ENCODE data around the gene UROD. TPM values are rescaled to one million over a fixed set of nuclear protein-coding genes. Genes with fewer than 3 reads are reported as not detected.
"Not testable (repeated sequence)": the region's sequence is repeated elsewhere in the genome, so short reads cannot be mapped to it uniquely, and the experiment has no call there.

Gene UROD
- total RNA-seq (2014; rRNA removed; shearing (Covaris generic)): 121 and 123 TPM in 2 replicates

DNA sequence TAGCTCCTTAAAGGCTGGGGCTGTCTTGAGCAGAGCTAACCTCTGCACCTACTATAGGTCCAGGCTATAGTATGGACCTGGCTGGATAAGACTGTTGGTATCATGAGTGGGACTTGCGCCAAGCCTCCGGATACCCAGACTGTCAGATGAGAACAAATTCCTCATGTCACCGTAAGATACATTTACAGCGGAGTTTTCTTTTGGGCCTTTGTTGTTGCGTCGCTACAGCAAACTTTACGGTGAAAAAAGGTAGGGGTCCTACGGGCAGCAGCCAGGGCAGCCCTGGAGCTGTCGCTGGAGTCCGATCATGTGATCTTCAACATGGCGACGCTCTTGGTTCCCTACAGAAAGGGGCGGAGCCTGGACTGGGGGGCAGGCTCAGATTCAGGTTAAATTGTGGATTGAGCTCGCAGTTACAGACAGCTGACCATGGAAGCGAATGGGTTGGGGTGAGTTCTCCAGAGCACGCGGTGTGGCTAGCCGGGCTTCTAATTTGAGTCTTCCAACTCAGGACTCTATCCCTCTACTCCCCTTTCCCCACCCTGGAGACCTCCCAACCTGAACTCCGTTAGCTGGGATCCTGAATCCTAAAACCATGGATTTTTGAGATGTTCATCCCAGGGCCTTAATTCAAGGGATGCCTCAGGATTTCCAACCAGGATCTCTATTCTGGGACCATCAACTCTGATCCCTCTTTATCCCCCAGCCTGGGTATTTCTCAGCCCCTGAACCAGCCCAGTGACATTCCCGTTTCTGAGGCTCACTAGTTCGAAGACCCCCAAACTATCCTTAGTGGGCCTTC lies at the start of gene UROD:
TSS of gene UROD (plus strand) at position 418 of the 802 bp plus-strand sequence. CDS start at position 430, 12 bp downstream.
- peak; percentile 92 for DNase-seq (ENCODE audit: low spot score)

DNA sequence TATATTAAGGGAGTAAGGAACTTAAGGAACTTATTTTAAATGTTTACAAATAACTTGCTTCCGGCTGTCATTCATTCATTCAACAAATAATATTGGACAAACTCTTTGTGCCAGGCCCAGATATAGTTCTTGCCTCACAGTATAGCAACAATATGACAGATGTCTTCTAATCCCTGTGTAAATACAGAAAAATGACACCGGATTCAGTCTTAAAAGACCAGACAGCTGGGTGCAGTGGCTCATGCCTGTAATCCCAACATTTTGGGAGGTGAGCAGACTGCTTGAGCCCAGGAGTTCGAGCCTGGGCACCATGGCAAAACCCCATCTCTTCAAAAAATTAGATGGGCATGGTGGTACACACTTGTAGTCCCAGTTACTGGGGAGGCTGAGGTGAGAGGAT lies 49.3 kb upstream of the UROD start:
- DNase-seq (ENCODE audit: low spot score): no peak

DNA sequence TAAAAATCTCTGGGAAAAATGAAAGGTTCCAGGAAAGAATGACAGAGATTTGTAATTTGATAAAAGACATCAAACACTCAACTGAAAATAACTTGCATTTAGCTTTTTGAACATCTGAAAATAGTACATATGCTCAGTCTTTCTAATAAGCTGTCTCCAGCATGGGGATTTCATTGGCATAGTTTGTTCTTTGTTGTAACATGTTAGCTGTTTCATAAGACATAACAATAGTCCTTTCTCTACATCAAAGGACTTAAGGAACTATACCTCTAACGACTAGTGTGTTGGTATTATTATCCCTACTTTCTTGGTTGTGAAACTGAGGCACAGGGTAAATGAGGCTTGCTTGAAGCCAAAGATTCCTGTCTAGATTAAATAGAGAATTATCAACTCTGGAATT lies 47.7 kb upstream of the UROD start:
- DNase-seq (ENCODE audit: low spot score): no peak

DNA sequence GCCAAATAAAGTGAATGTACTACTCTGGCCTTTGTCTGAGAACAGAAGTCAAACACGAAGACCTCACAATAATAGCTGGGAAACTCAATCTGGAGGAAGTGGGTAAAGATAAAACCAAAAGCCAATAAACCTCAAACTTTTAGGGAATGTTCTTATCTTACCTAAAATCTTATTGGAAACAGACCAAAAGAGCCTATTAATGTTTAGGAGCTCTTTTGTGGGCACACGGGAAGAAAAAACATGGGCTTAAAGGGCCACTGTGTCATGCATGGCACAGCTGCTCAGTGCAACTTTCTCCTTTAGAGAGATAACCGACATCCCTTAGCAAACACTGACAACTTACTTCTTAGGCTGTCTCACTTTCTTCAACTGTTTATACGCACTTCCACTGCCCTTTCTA lies 41.7 kb upstream of the UROD start:
- peak; percentile 79 for DNase-seq (ENCODE audit: low spot score)

DNA sequence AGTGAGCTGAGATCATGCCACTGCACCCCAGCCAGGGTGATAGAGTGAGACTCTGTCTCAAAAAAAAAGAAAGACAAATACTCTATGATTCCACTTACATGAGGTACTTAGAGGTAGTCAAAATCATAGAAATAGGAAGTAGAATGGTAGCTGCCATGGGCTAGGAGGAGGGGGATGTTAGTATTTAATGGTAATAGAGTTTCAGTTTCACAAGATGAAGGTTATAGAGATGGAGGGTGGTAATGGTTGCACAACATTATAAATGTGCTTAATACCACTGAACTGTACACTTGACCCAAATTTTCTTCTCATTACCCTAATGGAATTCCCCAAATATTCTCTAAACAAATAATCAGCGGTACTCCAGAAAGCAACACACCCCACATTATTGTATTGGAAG lies 38.4 kb upstream of the UROD start:
- no peak for DNase-seq (ENCODE audit: low spot score)

DNA sequence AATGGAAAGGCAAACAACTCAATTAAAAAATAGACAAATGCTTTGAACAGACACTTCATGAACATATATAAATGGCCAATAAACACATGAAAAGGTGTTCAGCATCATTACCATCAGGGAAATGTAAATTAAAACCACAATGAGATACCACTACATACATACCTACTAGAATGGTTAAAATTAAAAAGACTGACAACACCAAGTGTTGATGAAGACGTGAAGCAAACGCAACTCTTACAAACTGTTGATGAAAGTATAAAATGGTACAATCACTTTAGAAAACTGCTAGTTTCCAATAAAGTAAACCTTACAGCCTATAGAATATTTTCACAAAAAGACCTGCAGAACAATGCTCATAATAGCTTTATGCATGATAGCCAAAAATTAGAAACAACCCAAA lies 35.8 kb upstream of the UROD start:
- no peak for DNase-seq (ENCODE audit: low spot score)

DNA sequence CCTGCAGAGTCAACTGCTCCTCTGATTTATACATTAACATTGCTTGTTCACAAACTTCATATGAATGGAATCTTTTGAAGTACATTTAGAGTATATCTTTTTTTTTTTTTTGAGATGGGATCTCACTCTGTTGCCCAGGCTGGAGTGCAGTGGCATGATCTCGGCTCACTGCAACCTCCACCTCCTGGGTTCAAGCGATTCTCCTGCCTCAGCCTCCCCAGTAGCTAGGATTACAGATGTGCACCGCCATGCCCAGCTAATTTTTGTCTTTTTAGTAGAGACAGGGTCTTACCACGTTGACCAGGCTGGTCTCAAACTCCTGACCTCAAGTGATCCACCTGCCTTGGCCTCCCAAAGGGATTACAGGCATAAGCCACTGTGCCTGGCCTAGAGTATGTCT lies 34.7 kb upstream of the UROD start:
- not testable (repeated sequence) for DNase-seq (ENCODE audit: low spot score)

DNA sequence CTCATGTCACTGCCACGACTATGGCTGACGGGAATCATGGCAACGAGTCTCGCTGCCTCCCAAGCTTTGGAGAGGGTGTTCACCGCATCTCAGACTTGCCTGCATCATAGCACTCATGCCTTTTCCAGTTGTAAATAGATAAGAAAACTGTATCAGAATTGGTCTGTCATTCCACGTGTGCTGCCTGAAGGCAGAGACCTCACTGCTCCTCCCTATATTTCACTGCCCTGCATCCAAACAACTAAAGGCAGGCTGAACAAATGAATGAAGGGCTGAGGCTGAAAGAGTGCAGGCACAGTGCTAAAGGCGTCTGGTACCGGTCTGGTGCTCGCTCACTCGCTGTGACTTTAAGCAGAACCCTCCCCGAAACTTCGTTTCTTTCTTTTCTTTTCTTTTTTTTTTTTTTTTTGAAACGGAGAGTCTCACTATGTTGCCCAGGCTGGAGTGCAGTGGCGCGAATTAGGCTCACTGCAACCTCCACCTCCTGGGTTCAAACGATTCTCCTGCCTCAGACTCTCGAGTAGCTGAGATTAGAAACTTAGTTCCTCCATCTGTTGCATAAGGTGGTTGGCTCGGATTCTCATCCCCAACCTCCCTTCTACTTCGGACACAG lies 26.2 kb upstream of the UROD start:
- DNase-seq (ENCODE audit: low spot score): peak; percentile 4

DNA sequence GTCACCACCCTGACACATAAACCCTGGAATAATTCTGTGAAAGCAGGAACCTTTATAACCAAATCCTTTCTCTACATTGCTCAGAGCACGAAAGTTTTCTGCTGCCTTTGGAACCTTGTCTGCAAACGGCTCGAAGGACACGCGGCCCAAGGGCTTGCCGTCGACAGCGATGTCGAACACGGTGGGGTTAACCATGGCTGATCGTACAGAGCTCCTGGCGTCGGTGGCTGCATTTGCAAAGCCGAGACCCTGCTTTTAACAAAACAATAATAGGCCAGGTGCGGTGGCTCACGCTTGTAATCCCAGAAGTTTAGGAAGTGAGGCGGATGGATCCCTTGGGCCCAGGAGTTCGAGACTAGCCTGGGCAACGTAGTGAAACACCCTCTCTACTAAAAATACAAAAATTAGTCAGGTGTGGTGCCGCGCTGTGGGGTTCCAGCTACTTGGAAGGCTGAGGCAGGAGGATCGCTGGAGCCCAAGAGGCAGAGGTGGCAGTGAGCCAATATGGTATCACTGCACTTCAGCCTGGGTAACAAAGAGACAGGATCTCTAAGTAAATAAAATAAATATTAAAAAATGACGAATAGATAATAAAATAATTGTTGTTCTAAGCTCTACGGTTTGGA lies 23.4 kb upstream of the UROD start:
- DNase-seq (ENCODE audit: low spot score): no peak

DNA sequence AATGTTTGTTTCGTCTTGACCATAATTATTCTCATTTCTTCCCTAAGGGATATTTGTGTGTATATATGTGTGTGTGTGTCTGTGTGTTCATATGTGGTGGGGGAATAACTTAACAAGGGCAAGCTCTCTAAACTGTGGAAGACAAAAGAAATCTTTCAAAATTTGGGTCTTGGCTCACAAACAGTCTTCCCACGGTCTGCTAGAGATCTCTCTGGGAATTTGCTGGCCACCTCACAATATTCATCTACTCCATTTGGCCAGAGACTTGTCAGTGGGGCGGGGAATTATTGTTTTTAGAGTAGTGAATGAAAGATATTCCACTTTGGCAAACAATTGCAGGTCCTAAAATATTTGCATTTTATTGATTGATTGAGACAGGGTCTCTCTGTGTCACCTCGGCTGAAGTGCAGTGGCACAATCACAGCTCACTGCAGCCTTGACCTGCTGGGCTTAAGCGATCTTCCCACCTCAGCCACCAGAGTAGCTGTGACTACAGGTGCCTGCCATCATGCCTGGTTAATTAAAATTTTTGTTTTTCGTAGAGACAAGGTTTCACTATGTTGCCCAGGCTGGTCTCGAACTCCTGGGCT lies 17.6 kb upstream of the UROD start:
- DNase-seq (ENCODE audit: low spot score): no peak

DNA sequence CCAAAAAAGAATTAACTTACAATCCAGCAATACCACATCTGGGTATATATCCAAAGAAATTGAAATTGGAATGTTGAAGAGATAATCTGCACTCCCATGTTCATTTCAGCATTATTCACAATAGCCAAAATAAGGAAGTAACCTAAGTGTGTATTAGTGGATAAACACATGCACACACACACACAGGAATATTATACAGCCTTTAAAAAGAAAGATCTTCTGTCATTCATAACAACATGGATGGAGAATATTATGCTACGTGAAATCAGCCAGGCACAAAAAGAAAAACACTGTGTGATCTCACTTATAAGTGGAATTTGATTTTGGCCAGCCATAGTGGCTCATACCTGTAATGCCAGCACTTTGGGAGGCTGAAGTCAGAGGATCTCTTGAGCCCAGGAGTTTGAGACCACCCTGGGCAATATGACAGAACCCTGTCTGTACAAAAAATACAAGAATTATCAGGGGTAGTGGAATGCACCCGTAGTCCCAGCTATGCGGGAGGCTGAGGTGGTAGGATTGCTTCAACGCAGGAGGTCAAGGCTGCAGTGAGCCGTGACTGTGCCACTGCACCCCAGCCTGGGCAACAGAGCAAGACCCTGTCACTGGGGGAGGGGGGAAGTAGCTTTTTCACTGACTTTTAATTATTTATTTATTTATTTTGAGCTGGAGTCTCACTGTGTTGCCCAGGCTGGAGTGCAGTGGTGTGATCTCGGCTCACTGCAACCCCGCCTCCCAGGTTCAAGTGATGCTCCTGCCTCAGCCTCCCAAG lies 16.4 kb upstream of the UROD start:
- no peak for DNase-seq (ENCODE audit: low spot score)

DNA sequence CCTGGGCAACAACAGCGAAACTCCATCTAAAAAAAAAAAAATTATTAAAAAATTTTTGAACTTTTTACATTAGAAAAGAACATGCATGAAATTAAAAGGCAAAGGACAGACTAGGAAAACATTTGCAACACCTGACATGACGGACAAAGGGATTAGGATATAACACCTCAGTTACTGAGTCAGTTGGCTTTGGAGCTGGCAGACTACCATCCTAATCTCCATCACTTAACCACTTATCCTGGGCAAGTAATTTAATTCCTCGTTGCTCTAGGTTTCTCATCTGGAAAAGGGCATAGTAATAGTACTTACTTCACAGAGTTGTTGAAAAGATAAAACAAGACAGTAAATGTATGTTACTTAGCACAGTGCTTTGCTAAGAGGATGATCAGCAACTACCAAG lies 12.8 kb upstream of the UROD start:
- no peak for DNase-seq (ENCODE audit: low spot score)

DNA sequence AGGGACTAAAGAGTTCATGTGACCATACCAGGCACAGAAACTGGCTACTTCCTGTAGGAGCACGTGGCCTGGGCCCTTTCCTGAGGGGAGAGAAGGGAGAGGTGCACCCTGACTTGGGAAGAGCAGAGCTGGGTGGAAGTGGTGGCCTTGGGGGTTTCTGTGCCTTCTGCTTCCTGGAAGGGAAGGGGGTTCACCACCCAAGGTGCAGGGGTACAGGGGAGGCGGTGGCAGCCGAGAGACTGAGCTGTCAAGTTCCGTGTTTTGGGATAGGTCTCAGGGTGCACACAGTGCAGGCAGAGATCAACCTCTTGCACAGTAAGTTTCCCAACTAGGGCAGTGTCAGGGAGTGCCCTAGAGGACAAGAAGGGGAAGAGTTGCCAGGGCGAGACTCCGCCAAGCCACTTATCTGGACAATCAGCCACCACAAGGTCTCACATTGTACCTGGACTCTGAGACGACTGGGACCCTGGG lies 11.0 kb upstream of the UROD start:
- no peak for DNase-seq (ENCODE audit: low spot score)

DNA sequence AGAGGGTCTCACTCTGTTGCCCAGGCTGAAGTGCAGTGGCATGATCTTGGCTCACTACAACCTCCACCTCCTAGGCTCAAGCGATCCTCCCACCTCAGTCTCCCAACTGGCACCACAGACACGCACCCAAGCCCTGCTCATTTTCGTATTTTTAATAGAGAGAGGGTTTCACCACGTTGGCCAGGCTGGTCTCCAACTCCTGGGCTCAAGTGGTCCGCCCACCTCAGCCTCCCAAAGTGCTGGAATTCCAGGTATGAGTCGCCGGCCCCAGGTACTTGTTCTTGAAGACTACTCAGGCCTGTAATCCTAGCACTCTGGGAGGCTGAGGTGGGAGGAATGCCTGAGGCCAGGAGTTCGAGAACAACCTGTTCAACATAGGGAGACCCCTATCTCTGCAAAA lies 10.5 kb upstream of the UROD start:
- not testable (repeated sequence) for DNase-seq (ENCODE audit: low spot score)

DNA sequence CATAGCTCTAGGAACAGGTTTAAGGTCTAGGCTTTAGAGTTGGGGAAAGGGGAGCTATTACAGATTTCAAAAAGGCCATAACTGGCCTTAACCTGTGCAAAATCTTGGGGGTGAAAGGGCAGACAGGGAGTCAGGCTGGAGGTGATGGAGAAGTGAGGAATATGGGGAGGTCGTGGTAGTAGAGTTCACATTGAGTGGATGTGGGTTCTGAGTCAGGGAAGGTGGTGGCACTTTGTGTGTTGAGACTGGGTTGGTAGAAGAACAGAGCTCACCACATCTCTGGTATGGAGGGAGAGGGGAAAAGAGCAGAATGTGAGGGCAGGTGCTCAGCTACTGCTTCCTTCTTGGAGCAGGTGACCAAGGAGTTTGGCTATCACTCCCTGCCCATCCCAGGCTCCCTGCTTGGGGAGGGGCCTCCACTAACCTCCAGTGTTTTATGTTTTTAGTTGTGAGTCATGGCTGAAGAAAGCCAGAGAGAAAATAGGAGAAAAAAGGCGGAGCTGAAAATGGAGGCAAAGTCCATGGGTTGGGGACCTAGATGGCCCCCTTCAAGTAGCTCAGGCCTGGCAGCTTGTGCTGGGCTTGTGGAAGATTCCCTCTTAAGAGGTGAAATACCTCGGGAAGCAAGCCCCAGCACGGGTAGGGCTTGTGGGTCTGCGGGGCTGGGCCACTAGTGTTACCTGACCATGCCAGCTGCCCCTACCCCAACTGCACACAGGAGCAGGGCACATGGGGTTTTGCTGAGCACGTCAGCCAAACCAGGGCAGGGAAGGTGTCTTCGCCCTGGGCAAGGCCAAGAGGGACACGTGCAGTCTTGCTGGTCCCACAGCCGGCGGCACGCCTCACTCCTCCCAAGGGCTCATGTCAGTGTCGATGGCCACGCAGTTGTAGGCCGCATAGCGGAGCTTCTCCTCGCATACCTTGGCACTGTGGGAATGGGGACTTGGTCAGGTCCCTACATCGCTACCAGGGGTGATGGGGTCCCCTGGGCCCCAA lies 9.1 kb upstream of the UROD start:
- no peak for DNase-seq (ENCODE audit: low spot score)

DNA sequence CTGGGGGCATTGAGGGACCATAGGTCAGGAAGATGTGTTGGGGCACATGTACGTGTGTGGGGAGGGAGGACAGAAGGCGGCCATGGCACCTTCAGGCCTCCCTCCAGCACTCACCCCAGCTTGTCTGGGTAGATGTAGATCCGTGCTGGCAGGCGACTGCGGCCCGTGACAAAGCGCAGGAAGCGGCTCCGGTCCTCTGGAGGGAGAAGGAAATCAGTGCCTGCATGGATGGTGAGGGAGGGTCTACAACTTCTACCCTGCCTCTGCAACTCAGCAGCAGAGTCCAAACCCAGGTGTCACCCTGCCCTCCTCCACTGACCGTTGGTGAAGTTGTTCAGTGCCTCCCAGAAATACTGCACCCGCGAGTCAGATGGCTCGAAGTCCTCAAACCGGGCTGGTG lies 8.3 kb upstream of the UROD start:
- DNase-seq (ENCODE audit: low spot score): no peak

DNA sequence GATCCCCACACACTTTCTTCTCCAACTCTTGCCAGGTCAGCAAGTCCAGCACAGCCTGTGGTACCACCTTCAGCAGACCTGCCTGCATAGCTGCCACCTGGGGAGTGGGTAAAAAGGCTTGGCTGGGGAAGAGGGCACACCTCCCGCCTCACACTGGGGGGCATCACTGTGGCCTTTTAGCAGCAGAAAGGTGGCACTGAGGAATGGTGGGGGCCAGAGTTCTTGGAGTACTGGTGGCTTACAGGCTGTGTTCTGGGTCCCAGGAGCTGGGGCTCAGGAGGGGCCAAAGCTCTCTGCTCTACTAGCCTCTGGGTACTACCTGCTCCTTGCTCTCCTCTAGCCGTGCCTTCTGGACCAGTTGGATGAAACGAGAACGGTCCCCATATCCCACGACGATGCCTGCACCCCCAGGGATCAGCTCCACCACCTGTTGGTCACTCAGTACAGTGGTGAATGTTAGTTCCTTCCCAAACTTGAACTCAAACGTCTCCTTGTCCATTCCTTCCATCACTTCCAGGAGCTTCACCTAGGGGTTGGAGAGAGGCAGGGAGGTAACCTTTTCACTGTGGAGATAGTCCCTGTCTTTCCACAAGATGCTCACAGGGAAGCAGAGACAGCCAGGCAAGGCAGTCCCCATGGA lies 7.7 kb upstream of the UROD start:
- no peak for DNase-seq (ENCODE audit: low spot score)

DNA sequence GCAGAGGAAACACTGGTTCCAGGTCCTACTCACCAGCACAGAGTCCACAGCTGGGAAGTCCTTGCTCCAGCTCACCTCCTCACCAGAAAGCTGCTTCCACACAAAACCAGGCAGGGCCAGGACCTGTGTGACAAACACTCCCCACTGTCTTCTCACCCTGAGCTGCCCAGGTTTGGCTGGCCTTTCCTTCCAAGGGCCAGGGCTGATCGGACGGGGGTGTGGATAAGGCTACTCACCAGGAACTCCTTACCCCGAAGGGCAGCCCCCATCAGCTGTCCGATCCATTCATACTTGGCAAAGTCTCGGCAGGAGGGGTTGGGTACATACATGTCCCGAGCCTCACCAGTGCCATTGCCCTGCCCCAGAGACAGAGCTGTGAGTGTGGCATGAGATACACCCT lies 6.3 kb upstream of the UROD start:
- DNase-seq (ENCODE audit: low spot score): no peak

DNA sequence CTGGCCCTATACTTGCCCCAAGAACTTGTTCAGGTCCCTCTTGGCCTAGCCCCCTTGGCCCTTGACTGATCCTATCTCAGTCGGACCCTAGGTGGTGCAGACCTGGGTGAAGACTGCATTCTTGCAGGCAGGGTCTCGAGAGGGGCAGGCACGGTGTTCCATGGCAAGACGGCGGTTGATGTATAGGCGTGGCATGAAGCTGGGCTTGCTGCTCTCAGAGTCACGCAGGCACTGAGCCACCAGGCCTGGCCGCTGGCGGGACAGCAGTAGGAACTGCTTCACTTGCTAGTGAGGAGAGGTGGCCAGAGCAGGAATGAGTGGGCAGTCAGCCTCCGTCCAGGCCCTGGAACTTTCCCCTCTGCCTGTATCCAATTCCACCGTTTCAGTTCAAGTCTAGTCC lies 4.7 kb upstream of the UROD start:
- no peak for DNase-seq (ENCODE audit: low spot score)

DNA sequence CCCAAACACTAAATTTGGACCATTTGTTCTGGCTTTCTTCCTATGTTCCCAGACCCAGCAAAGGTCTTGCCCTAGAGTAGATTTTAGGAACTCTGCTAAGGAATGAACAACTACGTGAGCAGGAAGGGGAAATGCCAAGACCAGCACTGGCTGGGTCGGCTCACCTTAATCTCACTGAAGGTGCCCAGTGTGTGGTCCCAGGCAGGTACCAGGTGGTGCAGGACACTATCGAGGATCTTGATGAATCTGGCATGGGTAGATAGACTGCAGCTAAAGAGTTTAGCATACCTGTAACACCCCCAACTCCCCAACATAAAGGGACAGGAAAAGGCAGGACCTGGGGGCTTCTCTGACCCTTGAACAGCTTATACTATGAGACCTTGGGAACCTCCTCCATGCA lies 4.0 kb upstream of the UROD start:
- no peak for DNase-seq (ENCODE audit: low spot score)
